Measurements from ENCODE around the gene KNDC1. TPM values are rescaled to one million over a fixed set of nuclear protein-coding genes. Genes with fewer than 3 reads are reported as not detected.
"Not testable (repeated sequence)": the region's sequence is repeated elsewhere in the genome, so short reads cannot be mapped to it uniquely, and the experiment has no call there.

Gene KNDC1
- total RNA-seq, 2 donors from 2014 or later: 6.5 to 9.6 TPM

- H3K4me1 Mint-ChIP-seq: peaks cover 5% of the 10 kb centered on the region
- no peak for DNase-seq
- H3K9me3 Mint-ChIP-seq: no peaks in the 10 kb centered on the region
- peaks cover 4% of the 10 kb centered on the region for H3K27me3 ChIP-seq (ENCODE audit: control insufficient read depth, insufficient read depth, low read length, poor library complexity, severe bottlenecking)
- H3K4me1 ChIP-seq (ENCODE audit: control insufficient read depth, insufficient read depth, low read length): no peaks in the 10 kb centered on the region
- H3K27ac ChIP-seq (ENCODE audit: low read depth, low read length): no peak overlapping the region
- peaks cover 12% of the 10 kb centered on the region for H3K27me3 Mint-ChIP-seq (ENCODE audit: insufficient read depth)
- TF ChIP-seq CTCF (conservative IDR thresholded peaks at IDR 0.05): no peak
- no peak overlapping the region for H3K4me3 ChIP-seq (ENCODE audit: low read length)
- 87 to 88% methylated on average over 7 to 11 of the region's 11 CpGs for WGBS, 2 experiments (ENCODE audit: insufficient coverage in 1 of 2, insufficient read length in 1 of 2)
- no peak overlapping the region for H3K27ac Mint-ChIP-seq
- H3K9ac ChIP-seq (ENCODE audit: extremely low read depth, low read length, poor library complexity, severe bottlenecking): no peak overlapping the region
- H3K36me3 ChIP-seq (ENCODE audit: control insufficient read depth, insufficient read depth, low read length): no peaks in the 10 kb centered on the region
- H3K4me3 Mint-ChIP-seq: peak overlapping the region; percentile 41
- no peaks in the 10 kb centered on the region for H3K36me3 Mint-ChIP-seq (ENCODE audit: low read depth)
- no peaks in the 10 kb centered on the region for H3K9me3 ChIP-seq (ENCODE audit: control insufficient read depth, low read length)
These were observed 61.3 kb downstream of the KNDC1 start for GRCh38 chr10:133221331-133221730.

DNA sequence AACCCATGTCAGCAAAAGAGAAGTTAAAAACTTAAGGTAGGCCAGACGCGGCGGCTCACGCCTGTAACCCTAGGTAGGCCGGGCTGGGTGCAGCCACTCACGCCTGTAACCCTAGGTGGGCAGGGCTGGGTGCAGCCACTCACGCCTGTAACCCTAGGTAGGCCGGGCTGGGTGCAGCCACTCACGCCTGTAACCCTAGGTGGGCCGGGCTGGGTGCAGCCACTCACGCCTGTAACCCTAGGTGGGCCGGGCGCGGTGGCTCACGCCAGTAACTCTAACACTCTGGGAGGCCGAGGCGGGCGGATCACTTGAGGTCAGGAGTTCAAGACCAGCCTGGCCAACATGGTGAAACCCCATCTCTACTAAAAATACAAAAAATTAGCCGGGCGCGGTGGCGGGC is 61.7 kb downstream of the KNDC1 start:
- not testable (repeated sequence) for H3K27ac Mint-ChIP-seq; H3K9me3 Mint-ChIP-seq; H3K36me3 Mint-ChIP-seq (ENCODE audit: low read depth); H3K4me1 Mint-ChIP-seq; H3K27me3 ChIP-seq (ENCODE audit: control insufficient read depth, insufficient read depth, low read length, poor library complexity, severe bottlenecking); H3K9me3 ChIP-seq (ENCODE audit: control insufficient read depth, low read length); H3K27ac ChIP-seq (ENCODE audit: low read depth, low read length); H3K9ac ChIP-seq (ENCODE audit: extremely low read depth, low read length, poor library complexity, severe bottlenecking); H3K4me3 ChIP-seq (ENCODE audit: low read length); DNase-seq; H3K4me1 ChIP-seq (ENCODE audit: control insufficient read depth, insufficient read depth, low read length); H3K36me3 ChIP-seq (ENCODE audit: control insufficient read depth, insufficient read depth, low read length); H3K4me3 Mint-ChIP-seq
- WGBS, 2 experiments (ENCODE audit: insufficient coverage in 1 of 2, insufficient read length in 1 of 2): 92 to 94% methylated on average over 4 to 16 of the region's 22 CpGs
- peaks cover 17% of the 10 kb centered on the region for H3K27me3 Mint-ChIP-seq (ENCODE audit: insufficient read depth)

DNA sequence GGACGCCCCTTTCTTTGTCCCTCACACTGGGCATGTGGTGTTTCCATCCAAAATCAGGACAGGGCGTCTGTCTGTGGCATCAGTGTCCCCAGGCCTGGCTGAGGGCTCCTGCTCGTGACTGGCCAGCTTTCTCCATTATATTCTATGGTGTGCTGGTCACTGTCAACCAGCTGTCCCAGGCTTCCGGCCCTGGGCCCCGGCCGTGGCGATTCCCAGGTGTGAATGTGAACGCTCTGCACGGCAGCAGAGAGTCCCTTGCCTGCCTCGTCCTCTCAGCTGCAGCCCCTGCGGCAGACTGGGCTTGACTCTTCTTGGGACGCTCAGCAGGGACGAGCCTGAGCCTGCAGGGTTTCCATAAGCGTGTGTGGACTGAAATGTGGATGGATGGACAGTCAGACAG is 64.1 kb downstream of the KNDC1 start:
- H3K4me1 Mint-ChIP-seq: peaks cover 5% of the 10 kb centered on the region
- no peak for TF ChIP-seq CTCF (conservative IDR thresholded peaks at IDR 0.05)
- H3K9me3 ChIP-seq (ENCODE audit: control insufficient read depth, low read length): no peaks in the 10 kb centered on the region
- no peaks in the 10 kb centered on the region for H3K36me3 ChIP-seq (ENCODE audit: control insufficient read depth, insufficient read depth, low read length)
- no peak overlapping the region for H3K27ac ChIP-seq (ENCODE audit: low read depth, low read length)
- no peaks in the 10 kb centered on the region for H3K4me1 ChIP-seq (ENCODE audit: control insufficient read depth, insufficient read depth, low read length)
- peaks cover 38% of the 10 kb centered on the region for H3K27me3 Mint-ChIP-seq (ENCODE audit: insufficient read depth)
- no peak overlapping the region for H3K4me3 Mint-ChIP-seq
- no peak for DNase-seq
- 91 to 100% methylated on average over 5 to 14 of the region's 14 CpGs for WGBS, 2 experiments (ENCODE audit: insufficient coverage in 1 of 2, insufficient read length in 1 of 2)
- H3K9me3 Mint-ChIP-seq: peaks cover under 1% of the 10 kb centered on the region
- H3K27ac Mint-ChIP-seq: no peak overlapping the region
- no peaks in the 10 kb centered on the region for H3K36me3 Mint-ChIP-seq (ENCODE audit: low read depth)
- peaks cover 30% of the 10 kb centered on the region for H3K27me3 ChIP-seq (ENCODE audit: control insufficient read depth, insufficient read depth, low read length, poor library complexity, severe bottlenecking)
- H3K9ac ChIP-seq (ENCODE audit: extremely low read depth, low read length, poor library complexity, severe bottlenecking): no peak overlapping the region
- H3K4me3 ChIP-seq (ENCODE audit: low read length): no peak overlapping the region

GRCh38 chr10:133224756-133225372 is 64.8 kb downstream of the KNDC1 start:
- peaks cover 5% of the 10 kb centered on the region for H3K4me1 Mint-ChIP-seq
- Histone ChIP-seq H3K27me3 (ENCODE audit: control insufficient read depth, insufficient read depth, low read length, poor library complexity, severe bottlenecking) (peaks cover 34% of the 10 kb centered on the region), H3K4me1 (ENCODE audit: control insufficient read depth, insufficient read depth, low read length) (no peaks in the 10 kb centered on the region), H3K36me3 (ENCODE audit: control insufficient read depth, insufficient read depth, low read length) (no peaks in the 10 kb centered on the region), H3K9ac (ENCODE audit: extremely low read depth, low read length, poor library complexity, severe bottlenecking) (no peak overlapping the region), H3K4me3 (ENCODE audit: low read length) (no peak overlapping the region), H3K27ac (ENCODE audit: low read depth, low read length) (no peak overlapping the region), H3K9me3 (ENCODE audit: control insufficient read depth, low read length) (no peaks in the 10 kb centered on the region)
- TF ChIP-seq CTCF (conservative IDR thresholded peaks at IDR 0.05): no peak
- WGBS, 2 experiments (ENCODE audit: insufficient coverage in 1 of 2, insufficient read length in 1 of 2): 71 to 82% methylated on average over 10 to 25 of the region's 25 CpGs
- no peak overlapping the region for H3K27ac Mint-ChIP-seq
- peaks cover 46% of the 10 kb centered on the region for H3K27me3 Mint-ChIP-seq (ENCODE audit: insufficient read depth)
- H3K4me3 Mint-ChIP-seq: no peak overlapping the region
- peaks cover 3% of the 10 kb centered on the region for H3K9me3 Mint-ChIP-seq
- DNase-seq: no peak
- H3K36me3 Mint-ChIP-seq (ENCODE audit: low read depth): no peaks in the 10 kb centered on the region
